Trophoblast cell (in vitro differentiated cells and primary cell): ENCODE results near the gene PHB1.
A peak's percentile ranks its signal among the peaks of the same experiment; 100 is the strongest.

Experiments used
- DNase-seq, 2 donors: peaks; one replicate each; pipeline ENCODE4 v3.0.0-alpha.2; 2016
- H2AFZ ChIP-seq: 2 replicates; pipeline ENCODE4 v1.6.1; 2013; ENCODE audit warnings: low read length, moderate library complexity, mild to moderate bottlenecking; ENCODE audit not compliant: insufficient read depth, poor library complexity
- H2AK5ac ChIP-seq: 2 replicates; pipeline ENCODE4 v1.6.1; 2013; ENCODE audit warnings: mild to moderate bottlenecking, low read length
- H2BK120ac ChIP-seq: 2 replicates; pipeline ENCODE4 v1.6.1; 2013; ENCODE audit warnings: low read length, mild to moderate bottlenecking, moderate library complexity; ENCODE audit not compliant: insufficient read depth, poor library complexity
- H2BK12ac ChIP-seq: 2 replicates; pipeline ENCODE4 v1.6.1; 2013; ENCODE audit warnings: mild to moderate bottlenecking, low read length, moderate library complexity
- H2BK5ac ChIP-seq: 2 replicates; pipeline ENCODE4 v1.6.1; 2013; ENCODE audit warnings: low read length, low read depth, moderate library complexity, mild to moderate bottlenecking; ENCODE audit not compliant: poor library complexity
- H3K14ac ChIP-seq: 2 replicates; pipeline ENCODE4 v1.6.1; 2013; ENCODE audit warnings: mild to moderate bottlenecking, low read length
- H3K18ac ChIP-seq: 2 replicates; pipeline ENCODE4 v1.6.1; 2013; ENCODE audit warnings: mild to moderate bottlenecking, low read length
- H3K23ac ChIP-seq: 2 replicates; pipeline ENCODE4 v1.6.1; 2013; ENCODE audit warnings: low read length
- H3K27ac ChIP-seq: 2 replicates; pipeline ENCODE4 v1.5.1; 2013; ENCODE audit warnings: low read depth, mild to moderate bottlenecking, inconsistent platforms, low read length, moderate library complexity
- H3K27me3 ChIP-seq: 2 replicates; pipeline ENCODE4 v1.6.1; 2013; ENCODE audit warnings: inconsistent platforms, mild to moderate bottlenecking, low read length, moderate library complexity; ENCODE audit not compliant: insufficient read depth
- H3K36me3 ChIP-seq, 2 experiments: 1 replicate in 1 of 2; 2 replicates in 1 of 2; pipeline ENCODE4 v1.6.1; 2013; ENCODE audit warnings: low read length in 2 of 2, mild to moderate bottlenecking in 2 of 2, moderate library complexity in 1 of 2; ENCODE audit not compliant: insufficient read depth in 2 of 2, control insufficient read depth in 1 of 2
- H3K4ac ChIP-seq: 2 replicates; pipeline ENCODE4 v1.6.1; 2013; ENCODE audit warnings: low read depth, mild to moderate bottlenecking, low read length, moderate library complexity
- H3K4me1 ChIP-seq, 2 experiments: 1 replicate in 1 of 2; 2 replicates in 1 of 2; pipeline ENCODE4 v1.6.1; 2013; ENCODE audit warnings: low read length in 2 of 2, mild to moderate bottlenecking in 2 of 2, moderate library complexity in 1 of 2; ENCODE audit not compliant: insufficient read depth in 2 of 2, control insufficient read depth in 1 of 2
- H3K4me2 ChIP-seq: 2 replicates; pipeline ENCODE4 v1.6.1; 2013; ENCODE audit warnings: inconsistent platforms, mild to moderate bottlenecking, low read length, moderate library complexity
- H3K4me3 ChIP-seq: 2 replicates; pipeline ENCODE4 v1.5.1; 2013; ENCODE audit warnings: mild to moderate bottlenecking, low read depth, low read length, inconsistent platforms
- H3K79me1 ChIP-seq: one replicate; pipeline ENCODE4 v1.6.1; 2013; ENCODE audit warnings: low read length
- H3K79me2 ChIP-seq: 2 replicates; pipeline ENCODE4 v1.6.1; 2013; ENCODE audit warnings: low read length, mild to moderate bottlenecking; ENCODE audit not compliant: control insufficient read depth, insufficient read depth, poor library complexity
- H3K9ac ChIP-seq: 2 replicates; pipeline ENCODE4 v1.6.1; 2013; ENCODE audit warnings: mild to moderate bottlenecking, low read length
- H3K9me3 ChIP-seq: 2 replicates; pipeline ENCODE4 v1.6.1; 2013; ENCODE audit warnings: low read depth, mild to moderate bottlenecking, control low read depth, inconsistent platforms, low read length; ENCODE audit not compliant: insufficient read depth
- H4K12ac ChIP-seq: 2 replicates; pipeline ENCODE4 v1.6.1; 2013; ENCODE audit warnings: low read depth, mild to moderate bottlenecking, low read length, moderate library complexity
- H4K8ac ChIP-seq: 2 replicates; pipeline ENCODE4 v1.6.1; 2013; ENCODE audit warnings: low read depth, mild to moderate bottlenecking, low read length, moderate library complexity
- H4K91ac ChIP-seq: one replicate; pipeline ENCODE4 v1.6.1; 2013; ENCODE audit warnings: low read depth, mild to moderate bottlenecking, low read length, moderate library complexity
- WGBS: extraction: QIAGEN DNeasy Blood & Tissue Kit; methylation state at CpG from one replicate; pipeline ENCODE4 v1.1.7; 2013; ENCODE audit warnings: missing lambda C conversion rate; ENCODE audit not compliant: insufficient read length, insufficient coverage; ENCODE audit errors: extremely low coverage; 5-methylcytosine and 5-hydroxymethylcytosine counted together

Gene PHB1

DNA sequence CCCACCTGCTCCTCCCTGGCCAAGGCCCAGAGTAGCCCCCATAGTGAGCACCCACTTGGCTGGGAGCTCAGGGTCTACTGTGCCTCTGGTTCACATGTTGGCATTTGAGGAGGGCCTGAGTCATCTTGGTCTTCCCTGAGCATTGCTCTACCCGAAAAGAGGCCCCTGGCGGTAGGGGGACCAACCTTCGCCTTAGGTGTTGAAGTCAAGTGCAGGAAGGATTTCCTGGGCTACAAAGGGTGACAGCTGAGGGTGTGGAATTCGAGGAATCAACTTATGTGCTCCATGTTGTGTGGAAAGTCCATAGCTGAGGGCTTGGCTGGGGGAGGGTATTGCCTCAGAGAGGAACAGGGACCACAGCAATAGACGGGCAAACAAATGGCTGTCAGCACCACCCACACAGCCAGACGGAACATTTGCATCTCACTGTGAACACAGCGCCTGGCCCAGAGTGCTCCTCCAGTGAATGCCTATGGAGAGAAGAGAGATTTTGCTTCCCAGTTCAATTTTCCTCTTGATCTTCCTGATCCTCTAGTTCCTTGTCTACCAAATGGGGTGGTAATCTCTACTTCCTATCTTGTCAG, 44.8 kb upstream of the PHB1 start:
- Histone ChIP-seq H3K4me1 (no peaks in the 10 kb centered on the region), H3K14ac (no peak overlapping the region), H4K12ac (no peak overlapping the region), H3K18ac (no peak overlapping the region), H2BK12ac (no peak overlapping the region), H3K23ac (no peak overlapping the region), H3K27me3 (no peaks in the 10 kb centered on the region), H2AFZ (no peak overlapping the region), H4K8ac (no peak overlapping the region), H2AK5ac (no peak overlapping the region), H3K9me3 (peaks cover 5% of the 10 kb centered on the region), H3K9ac (no peak overlapping the region), H3K27ac (no peak overlapping the region), H4K91ac (no peak overlapping the region), H3K4me2 (no peak overlapping the region), H3K4me3 (no peak overlapping the region), H3K79me1 (no peaks in the 10 kb centered on the region), H3K79me2 (no peaks in the 10 kb centered on the region), H3K36me3 (no peaks in the 10 kb centered on the region), H3K4ac (no peak overlapping the region), H2BK5ac (no peak overlapping the region), H2BK120ac (no peak overlapping the region)
- no CpG with 5 or more reads among the region's 7 CpGs for WGBS
- peak; percentile 33 to 52 for DNase-seq

DNA sequence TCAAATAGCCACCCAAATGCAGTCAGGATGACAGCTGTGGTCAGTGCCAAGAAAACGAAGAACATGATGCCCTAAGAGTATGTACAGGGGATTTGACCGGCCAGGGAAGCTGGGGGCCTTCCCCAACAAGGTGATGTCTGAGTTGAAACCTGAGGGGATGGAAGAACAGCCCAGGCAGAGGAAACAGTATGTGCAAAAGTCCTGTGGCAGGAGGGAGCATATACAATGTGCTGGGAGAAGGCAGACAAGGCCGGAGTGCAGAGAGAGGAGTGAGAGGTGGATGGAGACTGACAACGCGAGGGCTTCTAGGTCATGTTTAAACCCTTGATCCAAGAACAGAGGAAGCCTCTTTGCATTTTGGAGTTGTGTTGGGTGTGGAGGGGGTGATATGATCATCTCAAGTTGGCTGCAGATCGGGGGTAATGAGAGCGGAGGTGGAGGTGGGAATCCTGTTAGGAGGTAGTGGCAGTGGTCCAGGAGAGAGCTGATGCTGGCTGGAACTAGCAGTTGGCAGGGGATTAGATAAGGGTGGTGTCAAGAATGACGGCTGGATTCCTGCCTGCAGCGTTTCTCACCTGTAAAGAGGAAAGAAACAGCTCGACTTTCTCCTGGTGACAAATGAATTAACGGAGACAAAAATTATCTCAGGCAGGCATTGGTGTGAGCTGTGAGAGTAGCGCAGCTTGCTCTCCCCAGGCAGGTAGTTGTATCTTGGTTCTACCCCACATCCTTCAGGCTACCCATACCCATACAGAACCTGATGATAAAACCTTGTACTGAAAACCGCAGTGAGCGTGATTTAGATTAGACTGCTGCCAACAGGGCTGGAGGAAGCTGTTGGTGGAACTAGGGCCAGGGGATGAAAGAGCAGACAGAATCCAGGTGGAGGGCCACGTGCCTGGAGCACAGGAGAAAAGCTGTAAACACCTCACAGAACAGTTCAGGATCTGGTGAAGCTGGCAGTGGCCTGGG, 43.2 kb upstream of the PHB1 start:
- Histone ChIP-seq H3K18ac (no peak overlapping the region), H3K27me3 (no peaks in the 10 kb centered on the region), H2BK12ac (no peak overlapping the region), H3K4ac (no peak overlapping the region), H2BK120ac (no peak overlapping the region), H3K14ac (no peak overlapping the region), H3K27ac (no peak overlapping the region), H4K12ac (no peak overlapping the region), H3K23ac (no peak overlapping the region), H3K9ac (no peak overlapping the region), H2AFZ (no peak overlapping the region), H2AK5ac (no peak overlapping the region), H3K36me3 (no peaks in the 10 kb centered on the region), H3K79me2 (no peaks in the 10 kb centered on the region), H3K79me1 (no peaks in the 10 kb centered on the region), H4K91ac (no peak overlapping the region), H3K4me1 (peaks cover 3 to 4% of the 10 kb centered on the region in 2 experiments), H3K9me3 (no peaks in the 10 kb centered on the region), H3K4me3 (no peak overlapping the region), H3K4me2 (no peak overlapping the region), H2BK5ac (no peak overlapping the region), H4K8ac (no peak overlapping the region)
- WGBS, result no CpG with 5 or more reads among the region's 15 CpGs
- DNase-seq, result no peak

DNA sequence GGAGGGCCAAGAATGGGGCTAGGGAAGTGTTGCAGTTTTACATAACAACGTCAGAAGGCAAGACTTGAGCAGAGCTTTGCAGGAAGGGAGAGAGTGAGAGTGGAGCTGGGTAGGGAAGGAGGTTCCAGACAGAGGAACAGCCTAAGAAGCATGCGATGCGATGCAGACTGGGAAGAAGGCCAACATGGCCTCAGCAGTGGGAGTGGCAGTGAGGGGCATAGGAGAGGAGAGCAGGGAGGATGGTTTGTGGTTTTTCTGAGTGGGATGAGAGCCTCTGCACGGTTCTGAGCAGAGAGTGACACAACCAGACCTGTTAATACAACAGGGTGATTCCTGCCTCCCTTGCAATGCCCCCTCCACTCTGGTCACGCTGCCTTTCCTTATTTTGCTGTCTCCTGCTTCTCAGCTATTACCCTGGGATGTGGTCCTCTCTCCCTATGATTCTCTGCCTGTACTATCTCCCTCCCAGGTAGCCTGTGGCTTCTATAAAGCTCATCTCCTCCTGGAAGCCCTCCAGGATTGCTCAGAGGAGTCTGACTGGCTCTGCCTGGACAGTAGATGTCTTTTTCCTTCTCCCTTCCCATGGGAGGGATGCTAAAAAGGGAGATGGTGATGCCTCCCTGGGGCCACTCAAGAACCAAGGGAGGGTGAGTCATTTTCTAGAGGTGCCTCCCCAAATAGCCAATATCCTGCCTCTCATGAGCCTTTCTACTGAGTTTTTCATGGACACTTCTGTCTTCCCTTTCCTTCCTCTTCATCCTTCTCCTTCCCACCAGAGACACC, 41.7 kb upstream of the PHB1 start:
- Histone ChIP-seq H3K4me2 (no peak overlapping the region), H4K91ac (no peak overlapping the region), H2BK5ac (no peak overlapping the region), H3K14ac (no peak overlapping the region), H3K79me2 (no peaks in the 10 kb centered on the region), H3K9me3 (peaks cover 2% of the 10 kb centered on the region), H3K79me1 (no peaks in the 10 kb centered on the region), H3K9ac (no peak overlapping the region), H3K4me1 (peaks cover 3 to 4% of the 10 kb centered on the region in 2 experiments), H2AFZ (no peak overlapping the region), H2BK12ac (no peak overlapping the region), H3K27ac (no peak overlapping the region), H2BK120ac (no peak overlapping the region), H3K27me3 (no peaks in the 10 kb centered on the region), H3K23ac (no peak overlapping the region), H3K4ac (no peak overlapping the region), H4K12ac (no peak overlapping the region), H2AK5ac (no peak overlapping the region), H3K18ac (no peak overlapping the region), H3K4me3 (no peak overlapping the region), H3K36me3 (no peaks in the 10 kb centered on the region), H4K8ac (no peak overlapping the region)
- no CpG with 5 or more reads among the region's 5 CpGs for WGBS
- no peak for DNase-seq

DNA sequence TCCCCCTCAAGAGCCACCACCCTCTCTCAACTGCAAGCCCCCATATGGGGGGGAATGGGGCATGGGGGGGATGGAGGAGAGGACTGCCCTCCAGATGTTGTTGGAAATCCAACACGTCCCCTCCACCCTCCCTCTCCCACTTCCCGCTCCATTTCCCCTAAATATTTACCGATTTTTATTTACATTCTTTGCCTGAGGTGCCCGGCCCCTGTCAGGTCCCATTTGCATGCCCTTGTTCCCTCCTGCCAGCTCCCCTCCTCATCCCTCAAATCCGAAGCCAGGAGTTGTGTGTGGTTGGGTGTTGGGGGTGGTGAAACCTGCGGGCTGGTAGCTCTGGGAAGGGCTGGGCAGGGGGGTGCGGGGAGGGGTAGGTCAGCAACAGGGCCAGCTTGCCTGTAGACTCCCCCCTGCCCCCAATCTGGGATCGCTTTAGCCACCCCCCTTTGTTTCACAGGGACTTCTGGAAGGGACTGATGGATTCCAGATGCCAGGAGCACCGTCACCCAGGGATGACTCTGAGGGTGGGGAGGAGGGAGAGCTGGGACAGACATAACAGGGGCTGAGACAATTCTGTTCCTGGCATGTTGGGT, 40.7 kb upstream of the PHB1 start:
- no peak overlapping the region for H3K23ac ChIP-seq
- no peak overlapping the region for H3K4me3 ChIP-seq
- no peak overlapping the region for H2AK5ac ChIP-seq
- no peak for DNase-seq
- H3K4me2 ChIP-seq, result no peak overlapping the region
- no peak overlapping the region for H4K8ac ChIP-seq
- H3K4me1 ChIP-seq, result peaks cover 3 to 4% of the 10 kb centered on the region in 2 experiments
- no peak overlapping the region for H4K12ac ChIP-seq
- no peak overlapping the region for H3K14ac ChIP-seq
- H3K27me3 ChIP-seq, result no peaks in the 10 kb centered on the region
- H3K4ac ChIP-seq, result no peak overlapping the region
- 100% methylated on average over 3 of the region's 9 CpGs for WGBS
- H3K18ac ChIP-seq, result no peak overlapping the region
- no peak overlapping the region for H3K27ac ChIP-seq
- no peaks in the 10 kb centered on the region for H3K79me1 ChIP-seq
- H3K36me3 ChIP-seq, result no peaks in the 10 kb centered on the region
- no peaks in the 10 kb centered on the region for H3K79me2 ChIP-seq
- no peak overlapping the region for H3K9ac ChIP-seq
- H2BK5ac ChIP-seq, result no peak overlapping the region
- no peak overlapping the region for H2AFZ ChIP-seq
- H2BK120ac ChIP-seq, result no peak overlapping the region
- no peak overlapping the region for H4K91ac ChIP-seq
- peaks cover 2% of the 10 kb centered on the region for H3K9me3 ChIP-seq
- no peak overlapping the region for H2BK12ac ChIP-seq
